ENCODE data around the gene PRR5L.
A peak's percentile ranks its signal among the peaks of the same experiment; 100 is the strongest.

The PRR5L gene

GRCh38 chr11:36426226-36426848 lies 130.2 kb downstream of the PRR5L start:
- Histone ChIP-seq H3K27ac (ENCODE audit: low read depth, low read length) (no peak overlapping the region), H3K18ac (ENCODE audit: low read length) (peak overlapping the region; percentile 82), H3K79me2 (ENCODE audit: control insufficient read depth, insufficient read depth, low read length, poor library complexity) (peaks cover 3% of the 10 kb centered on the region), H3K4me3 (ENCODE audit: low read depth, low read length) (no peak overlapping the region), H4K8ac (ENCODE audit: low read depth, low read length) (no peak overlapping the region), H3K27me3 (ENCODE audit: insufficient read depth, low read length) (no peaks in the 10 kb centered on the region), H3K36me3 (ENCODE audit: control insufficient read depth in 1 of 2, insufficient read depth in 2 of 2, low read length in 2 of 2) (peaks cover 4 to 5% of the 10 kb centered on the region in 2 experiments), H2BK120ac (ENCODE audit: insufficient read depth, low read length, poor library complexity) (no peak overlapping the region), H2AFZ (ENCODE audit: insufficient read depth, low read length, poor library complexity) (no peak overlapping the region), H2BK5ac (ENCODE audit: low read depth, low read length, poor library complexity) (no peak overlapping the region), H3K9me3 (ENCODE audit: insufficient read depth, low read depth, low read length) (no peaks in the 10 kb centered on the region), H3K79me1 (ENCODE audit: low read length) (peaks cover 12% of the 10 kb centered on the region), H3K4me2 (ENCODE audit: low read length) (no peak overlapping the region), H2AK5ac (ENCODE audit: low read length) (no peak overlapping the region), H3K23ac (ENCODE audit: low read length) (no peak overlapping the region), H3K14ac (ENCODE audit: low read length) (no peak overlapping the region), H3K4ac (ENCODE audit: low read depth, low read length) (no peak overlapping the region), H3K9ac (ENCODE audit: low read length) (no peak overlapping the region), H3K4me1 (ENCODE audit: control insufficient read depth in 1 of 2, insufficient read depth in 2 of 2, low read length in 2 of 2) (peaks cover 12% of the 10 kb centered on the region in 2 experiments), H4K12ac (ENCODE audit: low read depth, low read length) (no peak overlapping the region), H2BK12ac (ENCODE audit: low read length) (no peak overlapping the region), H4K91ac (ENCODE audit: low read depth, low read length) (no peak overlapping the region)
- no CpG with 5 or more reads among the region's 4 CpGs for WGBS (ENCODE audit: extremely low coverage, insufficient coverage, insufficient read length)
- no peak for DNase-seq

- H3K23ac ChIP-seq (ENCODE audit: low read length) = no peak overlapping the region
- WGBS (ENCODE audit: extremely low coverage, insufficient coverage, insufficient read length) = no CpG with 5 or more reads among the region's 4 CpGs
- no peak overlapping the region for H3K27ac ChIP-seq (ENCODE audit: low read depth, low read length)
- H3K14ac ChIP-seq (ENCODE audit: low read length) = peak overlapping the region; percentile 8
- no peak overlapping the region for H3K4me2 ChIP-seq (ENCODE audit: low read length)
- no peak overlapping the region for H2BK120ac ChIP-seq (ENCODE audit: insufficient read depth, low read length, poor library complexity)
- no peak overlapping the region for H3K9ac ChIP-seq (ENCODE audit: low read length)
- no peak overlapping the region for H2BK12ac ChIP-seq (ENCODE audit: low read length)
- no peak overlapping the region for H2AK5ac ChIP-seq (ENCODE audit: low read length)
- H2BK5ac ChIP-seq (ENCODE audit: low read depth, low read length, poor library complexity) = no peak overlapping the region
- no peak overlapping the region for H4K12ac ChIP-seq (ENCODE audit: low read depth, low read length)
- H4K91ac ChIP-seq (ENCODE audit: low read depth, low read length) = no peak overlapping the region
- peaks cover 10 to 11% of the 10 kb centered on the region in 2 experiments for H3K4me1 ChIP-seq (ENCODE audit: control insufficient read depth in 1 of 2, insufficient read depth in 2 of 2, low read length in 2 of 2)
- H4K8ac ChIP-seq (ENCODE audit: low read depth, low read length) = no peak overlapping the region
- H3K79me1 ChIP-seq (ENCODE audit: low read length) = peaks cover 11% of the 10 kb centered on the region
- peak overlapping the region; percentile 82 for H3K18ac ChIP-seq (ENCODE audit: low read length)
- no peak overlapping the region for H2AFZ ChIP-seq (ENCODE audit: insufficient read depth, low read length, poor library complexity)
- H3K36me3 ChIP-seq (ENCODE audit: control insufficient read depth in 1 of 2, insufficient read depth in 2 of 2, low read length in 2 of 2) = peaks cover 4 to 5% of the 10 kb centered on the region in 2 experiments
- H3K4me3 ChIP-seq (ENCODE audit: low read depth, low read length) = no peak overlapping the region
- DNase-seq = no peak
- no peak overlapping the region for H3K4ac ChIP-seq (ENCODE audit: low read depth, low read length)
- H3K9me3 ChIP-seq (ENCODE audit: insufficient read depth, low read depth, low read length) = no peaks in the 10 kb centered on the region
- peaks cover 3% of the 10 kb centered on the region for H3K79me2 ChIP-seq (ENCODE audit: control insufficient read depth, insufficient read depth, low read length, poor library complexity)
- H3K27me3 ChIP-seq (ENCODE audit: insufficient read depth, low read length) = no peaks in the 10 kb centered on the region
These were observed 131.0 kb downstream of the PRR5L start for GRCh38 chr11:36427079-36427478.

DNA sequence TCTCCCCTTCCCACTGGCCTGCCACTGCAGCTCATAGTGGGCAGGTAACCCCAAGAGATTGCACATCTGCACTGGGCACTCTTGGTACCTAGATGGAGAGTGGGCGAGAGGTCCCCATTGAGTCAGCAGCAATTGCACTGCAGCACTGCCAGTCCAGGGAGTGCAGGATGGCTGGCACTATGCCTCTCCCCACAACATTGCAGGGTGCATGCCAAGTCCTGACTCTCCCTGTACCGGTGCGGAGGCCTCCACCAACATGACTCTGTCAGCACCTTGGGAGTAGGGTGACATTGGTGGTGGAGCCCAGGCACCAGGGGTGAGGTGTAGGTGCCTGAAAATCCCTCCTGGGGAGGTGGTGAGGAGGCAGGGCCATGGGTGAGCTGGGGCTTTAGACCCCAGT lies 131.8 kb downstream of the PRR5L start:
- H4K8ac ChIP-seq (ENCODE audit: low read depth, low read length) = no peak overlapping the region
- no peak overlapping the region for H3K9ac ChIP-seq (ENCODE audit: low read length)
- peaks cover 4 to 5% of the 10 kb centered on the region in 2 experiments for H3K36me3 ChIP-seq (ENCODE audit: control insufficient read depth in 1 of 2, insufficient read depth in 2 of 2, low read length in 2 of 2)
- no peak overlapping the region for H3K14ac ChIP-seq (ENCODE audit: low read length)
- no peak overlapping the region for H2AFZ ChIP-seq (ENCODE audit: insufficient read depth, low read length, poor library complexity)
- H3K79me1 ChIP-seq (ENCODE audit: low read length) = peaks cover 11% of the 10 kb centered on the region
- H4K91ac ChIP-seq (ENCODE audit: low read depth, low read length) = no peak overlapping the region
- no peak overlapping the region for H3K4ac ChIP-seq (ENCODE audit: low read depth, low read length)
- H3K4me3 ChIP-seq (ENCODE audit: low read depth, low read length) = peak overlapping the region; percentile 5
- H3K23ac ChIP-seq (ENCODE audit: low read length) = no peak overlapping the region
- no peak overlapping the region for H2AK5ac ChIP-seq (ENCODE audit: low read length)
- DNase-seq = no peak
- no peak overlapping the region for H3K4me2 ChIP-seq (ENCODE audit: low read length)
- H3K27me3 ChIP-seq (ENCODE audit: insufficient read depth, low read length) = no peaks in the 10 kb centered on the region
- no peak overlapping the region for H4K12ac ChIP-seq (ENCODE audit: low read depth, low read length)
- H3K18ac ChIP-seq (ENCODE audit: low read length) = no peak overlapping the region
- no peaks in the 10 kb centered on the region for H3K79me2 ChIP-seq (ENCODE audit: control insufficient read depth, insufficient read depth, low read length, poor library complexity)
- WGBS (ENCODE audit: extremely low coverage, insufficient coverage, insufficient read length) = no CpG with 5 or more reads among the region's 3 CpGs
- no peak overlapping the region for H3K27ac ChIP-seq (ENCODE audit: low read depth, low read length)
- no peak overlapping the region for H2BK12ac ChIP-seq (ENCODE audit: low read length)
- no peak overlapping the region for H2BK5ac ChIP-seq (ENCODE audit: low read depth, low read length, poor library complexity)
- H2BK120ac ChIP-seq (ENCODE audit: insufficient read depth, low read length, poor library complexity) = no peak overlapping the region
- peaks cover 5 to 10% of the 10 kb centered on the region in 2 experiments for H3K4me1 ChIP-seq (ENCODE audit: control insufficient read depth in 1 of 2, insufficient read depth in 2 of 2, low read length in 2 of 2)
- H3K9me3 ChIP-seq (ENCODE audit: insufficient read depth, low read depth, low read length) = no peaks in the 10 kb centered on the region

- Histone ChIP-seq H3K14ac (ENCODE audit: low read length) (peak overlapping the region; percentile 81), H3K23ac (ENCODE audit: low read length) (no peak overlapping the region), H4K91ac (ENCODE audit: low read depth, low read length) (peak overlapping the region; percentile 96), H3K9me3 (ENCODE audit: insufficient read depth, low read depth, low read length) (no peaks in the 10 kb centered on the region), H3K79me1 (ENCODE audit: low read length) (peaks cover 11% of the 10 kb centered on the region), H2AFZ (ENCODE audit: insufficient read depth, low read length, poor library complexity) (no peak overlapping the region), H3K9ac (ENCODE audit: low read length) (no peak overlapping the region), H3K4me2 (ENCODE audit: low read length) (peak overlapping the region; percentile 28), H3K27ac (ENCODE audit: low read depth, low read length) (peak overlapping the region; percentile 98), H3K36me3 (ENCODE audit: control insufficient read depth in 1 of 2, insufficient read depth in 2 of 2, low read length in 2 of 2) (peaks cover 4 to 6% of the 10 kb centered on the region in 2 experiments), H2AK5ac (ENCODE audit: low read length) (peak overlapping the region; percentile 61), H3K4me3 (ENCODE audit: low read depth, low read length) (no peak overlapping the region), H3K4ac (ENCODE audit: low read depth, low read length) (peak overlapping the region; percentile 52), H2BK120ac (ENCODE audit: insufficient read depth, low read length, poor library complexity) (peak overlapping the region; percentile 89), H4K8ac (ENCODE audit: low read depth, low read length) (peak overlapping the region; percentile 79), H3K4me1 (ENCODE audit: control insufficient read depth in 1 of 2, insufficient read depth in 2 of 2, low read length in 2 of 2) (peaks cover 4 to 7% of the 10 kb centered on the region in 2 experiments), H4K12ac (ENCODE audit: low read depth, low read length) (peak overlapping the region; percentile 59), H3K27me3 (ENCODE audit: insufficient read depth, low read length) (no peaks in the 10 kb centered on the region), H2BK5ac (ENCODE audit: low read depth, low read length, poor library complexity) (peak overlapping the region; percentile 95), H3K18ac (ENCODE audit: low read length) (peak overlapping the region; percentile 78), H2BK12ac (ENCODE audit: low read length) (peak overlapping the region; percentile 96), H3K79me2 (ENCODE audit: control insufficient read depth, insufficient read depth, low read length, poor library complexity) (no peaks in the 10 kb centered on the region)
- no CpG with 5 or more reads among the region's 11 CpGs for WGBS (ENCODE audit: extremely low coverage, insufficient coverage, insufficient read length)
- peak; percentile 89 to 90 for DNase-seq
These were observed 135.5 kb downstream of the PRR5L start for GRCh38 chr11:36431429-36432092.

Measured in trophoblast cell (in vitro differentiated cells and primary cell).